GM21528 (cell line): Measurements from ENCODE around the gene SSH2.
"Not testable (repeated sequence)": the region's sequence is repeated elsewhere in the genome, so short reads cannot be mapped to it uniquely, and the experiment has no call there.

Experiments used
- ATAC-seq: cut with Tn5 transposase; IDR thresholded peaks from one replicate; pipeline ENCODE4 v1.9.1; 2021; ENCODE audit warnings: mild to moderate bottlenecking, moderate library complexity; ENCODE audit not compliant: unreplicated experiment, low FRiP score

The SSH2 gene

DNA sequence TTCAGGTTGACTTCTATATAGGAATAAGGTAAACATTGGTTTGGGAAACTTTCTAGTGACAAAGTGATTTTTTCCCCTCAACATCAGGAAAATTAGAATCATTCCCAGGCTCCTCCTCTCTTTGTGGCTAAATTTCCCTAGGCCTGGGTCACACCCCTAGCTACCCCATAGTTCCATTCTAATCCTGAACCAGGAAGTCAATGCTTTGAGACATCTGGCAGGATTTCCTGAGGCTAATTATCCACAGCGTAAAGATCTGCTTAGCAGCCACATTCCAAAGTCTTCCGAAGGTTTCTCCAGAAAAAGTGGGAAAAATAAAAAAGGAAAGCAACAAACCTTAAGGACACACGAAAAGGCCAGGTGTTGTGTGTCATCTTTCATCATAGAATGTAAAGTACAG is 247.0 kb downstream of the SSH2 start:
- ATAC-seq, result no peak

DNA sequence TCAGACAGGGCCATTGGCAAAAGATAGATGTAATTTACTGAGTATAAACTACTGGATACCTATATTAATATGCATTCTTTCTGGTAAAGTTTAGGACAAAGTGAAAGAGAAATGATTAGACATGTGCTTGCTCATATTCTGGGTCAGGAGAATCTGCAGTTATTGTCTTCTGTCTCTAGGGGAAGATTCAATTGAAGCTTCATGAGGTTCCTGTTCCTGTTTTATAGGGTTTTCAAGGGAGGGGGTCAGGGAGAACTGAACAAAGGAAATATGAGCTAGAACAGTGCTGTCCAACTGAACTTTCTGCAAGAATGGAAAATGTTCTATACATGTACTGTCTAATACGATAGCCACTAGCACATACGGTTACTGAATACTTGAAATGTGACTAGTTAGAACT is 248.0 kb downstream of the SSH2 start:
- ATAC-seq, result no peak

GRCh38 chr17:29677824-29678223 is 252.2 kb downstream of the SSH2 start:
- ATAC-seq, result no peak

DNA sequence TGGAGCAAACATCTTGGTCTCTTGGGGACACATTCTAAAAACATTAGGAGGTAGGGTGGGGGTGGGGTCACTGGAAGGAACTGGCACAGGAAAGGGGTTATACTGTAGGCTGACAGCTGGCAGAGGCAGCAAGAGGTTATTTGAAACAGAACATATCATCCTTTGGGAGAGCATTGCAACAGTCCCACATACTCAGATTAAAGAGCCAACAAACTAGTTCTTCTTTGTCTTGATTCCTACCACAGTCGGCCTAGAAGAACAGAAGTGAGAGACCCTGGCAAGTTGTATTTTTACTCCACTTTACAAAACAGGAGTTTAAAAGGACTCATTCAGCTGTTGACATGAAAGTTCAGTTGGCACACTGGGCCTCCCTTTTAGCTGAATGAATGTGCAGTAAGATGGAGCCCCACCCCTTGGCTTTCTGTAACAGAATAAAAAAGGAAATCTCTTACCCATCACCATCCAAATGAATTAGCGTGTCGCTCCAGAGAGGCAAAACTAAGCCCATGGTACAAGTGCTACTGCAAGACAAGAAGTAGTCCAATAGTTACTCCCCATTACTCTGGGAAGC is 252.7 kb downstream of the SSH2 start:
- ATAC-seq, result no peak

GRCh38 chr17:29675961-29676360 is 254.1 kb downstream of the SSH2 start:
- ATAC-seq, result not testable (repeated sequence)

DNA sequence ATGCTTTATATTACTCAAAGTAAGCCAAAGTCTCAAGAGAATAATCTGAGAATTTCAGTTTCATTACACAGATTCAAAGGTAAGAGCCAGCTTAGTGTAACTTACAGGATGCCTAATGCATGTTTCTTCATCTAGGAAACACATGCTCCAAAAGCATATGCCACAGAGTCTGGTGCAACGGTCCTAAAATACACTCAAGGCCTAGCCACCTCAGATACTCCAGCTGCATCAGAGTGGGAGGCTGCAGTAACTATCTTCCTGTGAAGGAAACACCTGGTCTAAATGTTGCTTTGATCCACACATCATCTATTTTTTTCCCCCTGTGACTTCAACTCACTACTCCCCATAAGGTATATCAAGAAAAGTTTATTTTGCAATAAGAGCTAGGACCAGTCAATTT is 255.7 kb downstream of the SSH2 start:
- no peak for ATAC-seq

- ATAC-seq, result no peak
Observed at GRCh38 chr17:29671661-29672060, 258.4 kb downstream of the SSH2 start.

DNA sequence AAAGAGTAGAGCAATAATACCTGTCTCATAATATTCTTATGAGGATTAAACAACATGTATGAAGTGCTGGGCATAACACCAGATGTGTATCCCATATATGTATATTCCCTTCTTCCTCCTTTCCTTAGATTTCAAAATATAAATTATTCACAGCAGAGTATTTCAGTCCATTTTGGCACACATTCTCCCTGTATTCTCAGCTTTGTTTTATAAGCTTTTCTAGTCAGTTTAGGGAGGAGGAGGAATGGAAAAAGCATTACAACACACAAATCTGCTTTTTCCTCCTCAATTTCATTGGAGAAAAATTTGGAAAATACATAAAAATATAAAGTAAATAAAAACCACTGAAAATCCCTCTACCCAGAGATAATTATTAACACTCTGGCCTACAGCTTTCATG is 260.8 kb downstream of the SSH2 start:
- ATAC-seq, result no peak

DNA sequence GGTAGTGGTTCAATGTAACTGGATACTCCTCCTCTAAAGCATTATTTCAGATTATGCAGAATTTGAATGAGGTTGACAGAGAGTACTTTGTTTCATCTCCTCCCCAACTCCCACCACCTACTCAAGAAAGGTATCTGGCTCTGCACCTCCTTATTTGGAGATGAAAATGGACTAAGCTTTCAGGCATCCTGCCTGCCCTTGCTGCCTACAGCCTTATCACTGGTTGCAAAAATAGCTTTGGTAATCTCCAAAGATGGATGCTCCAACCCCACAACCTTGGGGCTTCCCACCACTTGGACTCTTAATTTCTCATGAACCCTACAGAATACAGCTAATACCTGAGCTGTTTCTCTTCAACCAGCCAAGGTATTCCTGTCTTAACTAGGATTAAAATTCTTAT is 262.1 kb downstream of the SSH2 start:
- no peak for ATAC-seq

GRCh38 chr17:29665481-29665810 is 264.6 kb downstream of the SSH2 start:
- no peak for ATAC-seq

DNA sequence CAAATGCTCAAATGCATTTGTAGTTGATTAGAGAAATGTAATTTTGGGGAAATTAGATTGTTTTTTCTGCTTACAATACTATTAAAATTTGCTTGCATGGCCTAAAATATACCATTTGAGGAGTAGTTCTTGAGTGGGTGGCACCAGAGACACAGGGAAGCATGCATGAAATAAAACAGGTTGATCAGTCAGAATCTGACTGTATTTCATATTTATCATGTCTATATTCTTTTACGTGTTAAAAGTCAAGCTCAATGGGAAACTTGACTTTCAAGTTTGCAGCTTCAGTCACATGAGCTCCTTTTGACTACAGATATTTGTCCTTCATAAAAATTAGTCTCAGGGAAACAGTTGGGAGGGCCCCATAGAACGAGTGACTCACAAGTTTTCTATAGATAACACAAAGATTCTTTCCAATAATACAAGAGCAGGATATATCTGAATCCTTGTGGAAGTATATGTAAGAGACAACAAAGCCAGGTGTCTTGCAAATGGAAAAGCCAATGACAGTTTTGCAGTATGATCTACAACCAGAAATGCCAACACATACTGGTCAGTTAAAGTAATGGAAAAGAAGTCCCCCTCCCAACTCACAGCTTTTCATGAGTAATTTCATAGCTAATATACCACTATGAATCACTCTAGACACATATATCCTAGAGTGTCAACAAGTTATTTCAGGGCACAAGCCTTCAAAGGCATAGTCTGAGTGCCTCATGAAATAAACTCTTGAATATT is 265.1 kb downstream of the SSH2 start:
- ATAC-seq, result no peak

- no peak for ATAC-seq
Observed at GRCh38 chr17:29663155-29663554, 266.9 kb downstream of the SSH2 start.

DNA sequence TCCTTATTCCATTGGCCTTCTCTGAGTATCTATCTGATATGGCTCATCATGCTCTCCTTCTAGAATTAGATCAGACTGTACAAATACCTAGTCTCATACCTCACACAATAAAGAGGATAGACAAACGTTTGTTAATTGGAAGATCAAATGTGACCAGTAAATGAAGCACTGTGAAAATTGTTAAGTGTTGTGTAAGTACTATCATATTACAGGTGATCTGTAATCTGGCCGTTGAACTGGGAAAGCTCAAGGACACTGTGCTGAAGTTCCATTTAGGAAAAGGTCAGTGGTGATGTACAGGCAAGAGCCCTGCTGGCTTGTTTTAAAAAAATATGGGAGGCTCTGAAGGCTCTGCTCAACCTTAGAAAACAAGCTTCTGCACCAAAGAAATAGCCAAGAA is 268.8 kb downstream of the SSH2 start:
- no peak for ATAC-seq

- ATAC-seq, result no peak
Observed at GRCh38 chr17:29659155-29659554, 270.9 kb downstream of the SSH2 start.

- ATAC-seq, result no peak
Observed at GRCh38 chr17:29655323-29655722, 274.7 kb downstream of the SSH2 start.

GRCh38 chr17:29653995-29654714 is 275.9 kb downstream of the SSH2 start:
- ATAC-seq, result no peak

GRCh38 chr17:29652976-29653375 is 277.1 kb downstream of the SSH2 start:
- no peak for ATAC-seq

DNA sequence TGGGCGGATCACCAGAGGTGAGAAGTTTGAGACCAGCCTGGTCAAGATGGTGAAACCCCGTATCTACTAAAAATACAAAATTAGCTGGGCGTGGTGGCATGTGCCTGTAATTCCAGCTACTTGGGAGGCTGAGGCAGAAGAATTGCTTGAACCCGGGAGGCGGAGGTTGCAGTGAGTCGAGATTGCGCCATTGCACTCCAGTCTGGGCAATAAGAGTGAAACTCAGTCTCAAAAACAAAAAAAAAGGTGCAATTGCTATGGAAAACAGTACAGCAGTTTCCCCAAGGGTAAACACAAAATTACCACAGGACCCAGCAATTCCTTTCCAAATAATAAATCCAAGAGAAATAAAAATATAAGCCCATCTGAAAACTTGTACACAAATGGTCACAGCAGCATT is 278.1 kb downstream of the SSH2 start:
- ATAC-seq, result not testable (repeated sequence)

- ATAC-seq, result no peak
Observed at GRCh38 chr17:29650396-29650795, 279.6 kb downstream of the SSH2 start.

GRCh38 chr17:29649359-29649758 is 280.7 kb downstream of the SSH2 start:
- ATAC-seq, result no peak

- ATAC-seq, result no peak
Observed at GRCh38 chr17:29648005-29648404, 282.0 kb downstream of the SSH2 start.

DNA sequence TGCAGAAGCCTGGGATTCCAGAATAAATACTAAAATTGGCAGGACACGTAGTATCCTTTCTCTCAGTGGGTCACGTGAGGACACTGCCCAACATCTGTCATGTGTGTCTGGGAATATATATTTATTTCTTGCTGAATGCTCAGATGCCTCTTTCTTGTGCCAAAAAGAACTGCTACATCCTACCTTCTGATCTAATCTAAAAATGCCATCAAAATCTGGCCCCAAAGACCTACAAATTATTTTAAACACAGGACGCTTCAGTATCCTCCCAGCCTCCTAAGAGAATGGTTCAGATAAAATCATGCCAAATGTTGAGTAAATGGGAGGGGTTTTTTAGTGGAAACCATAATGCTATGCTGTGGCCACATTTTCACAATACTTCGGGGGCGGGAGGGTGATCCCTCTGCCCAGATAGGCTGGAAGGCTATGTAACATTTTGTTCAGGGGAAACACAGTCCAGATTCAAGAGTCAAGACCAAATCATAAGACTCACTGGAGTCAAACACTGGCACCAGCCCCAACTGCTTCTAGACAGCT is 284.4 kb downstream of the SSH2 start:
- ATAC-seq, result no peak
